Measurements from ENCODE around the gene VPS37C. TPM values are rescaled to one million over a fixed set of nuclear protein-coding genes. Genes with fewer than 3 reads are reported as not detected.

Gene VPS37C
- polyA plus RNA-seq, 1 donor: 16.9 TPM

GRCh38 chr11:61118004-61118403 lies 43.2 kb downstream of the VPS37C start:
- no peak for DNase-seq (ENCODE audit: low read depth)

- DNase-seq (ENCODE audit: low read depth): no peak
Observed at GRCh38 chr11:61117168-61117520, 44.1 kb downstream of the VPS37C start.

GRCh38 chr11:61116426-61117167 lies 44.6 kb downstream of the VPS37C start:
- no peak for DNase-seq (ENCODE audit: low read depth)

- DNase-seq (ENCODE audit: low read depth): no peak
Observed at GRCh38 chr11:61115498-61116224, 45.6 kb downstream of the VPS37C start.

GRCh38 chr11:61114913-61115312 lies 46.3 kb downstream of the VPS37C start:
- DNase-seq (ENCODE audit: low read depth): no peak

- DNase-seq (ENCODE audit: low read depth): no peak
Observed at GRCh38 chr11:61113201-61113600, 48.0 kb downstream of the VPS37C start.

GRCh38 chr11:61112575-61112974 lies 48.7 kb downstream of the VPS37C start:
- DNase-seq (ENCODE audit: low read depth): no peak

GRCh38 chr11:61111786-61112517 lies 49.3 kb downstream of the VPS37C start:
- DNase-seq (ENCODE audit: low read depth): no peak

GRCh38 chr11:61111050-61111435 lies 50.2 kb downstream of the VPS37C start:
- no peak for DNase-seq (ENCODE audit: low read depth)

- no peak for DNase-seq (ENCODE audit: low read depth)
Observed at GRCh38 chr11:61110255-61111049, 50.8 kb downstream of the VPS37C start.

- no peak for DNase-seq (ENCODE audit: low read depth)
Observed at GRCh38 chr11:61109671-61110070, 51.6 kb downstream of the VPS37C start.

GRCh38 chr11:61108847-61109585 lies 52.2 kb downstream of the VPS37C start:
- DNase-seq (ENCODE audit: low read depth): no peak

GRCh38 chr11:61107888-61108287 lies 53.3 kb downstream of the VPS37C start:
- no peak for DNase-seq (ENCODE audit: low read depth)

GRCh38 chr11:61106894-61107470 lies 54.2 kb downstream of the VPS37C start:
- no peak for DNase-seq (ENCODE audit: low read depth)

GRCh38 chr11:61106296-61106695 lies 54.9 kb downstream of the VPS37C start:
- DNase-seq (ENCODE audit: low read depth): no peak

- DNase-seq (ENCODE audit: low read depth): no peak
Observed at GRCh38 chr11:61104963-61105362, 56.3 kb downstream of the VPS37C start.

- no peak for DNase-seq (ENCODE audit: low read depth)
Observed at GRCh38 chr11:61103851-61104423, 57.3 kb downstream of the VPS37C start.

GRCh38 chr11:61102667-61103571 lies 58.3 kb downstream of the VPS37C start:
- DNase-seq (ENCODE audit: low read depth): no peak

GRCh38 chr11:61098778-61099177 lies 62.4 kb downstream of the VPS37C start:
- no peak for DNase-seq (ENCODE audit: low read depth)
